GM23338 (cell line): ENCODE measurements around the gene SORBS1. TPM values are rescaled to one million over a fixed set of nuclear protein-coding genes. Genes with fewer than 3 reads are reported as not detected.

ENCODE experiments used
- ATAC-seq: fragments of 200-7000 bp; cut with Tn5 transposase; 3 replicates; pipeline ENCODE4 v1.9.1; 2020
- DNase-seq: peaks from one replicate; pipeline ENCODE4 v3.0.0-alpha.2; 2015; ENCODE audit warnings: low spot score
- H2AFZ ChIP-seq: fragments of 200-600 bp; sonication (generic); 2 replicates; pipeline ENCODE4 v1.8.0; 2016; ENCODE audit warnings: antibody characterized with exemption, mild to moderate bottlenecking, moderate library complexity
- H3F3A ChIP-seq: fragments of 200-600 bp; sonication (generic); replicated peaks from 2 replicates; pipeline ENCODE4 v1.8.0; 2017; ENCODE audit warnings: antibody characterized with exemption, mixed run types, low read depth
- H3K27ac ChIP-seq: fragments of 200-600 bp; sonication (generic); 2 replicates; pipeline ENCODE4 v1.6.1; 2016; ENCODE audit warnings: low read depth
- H3K27me3 ChIP-seq: fragments of 200-600 bp; sonication (generic); 2 replicates; pipeline ENCODE4 v1.8.0; 2016; ENCODE audit warnings: mild to moderate bottlenecking, mixed run types, moderate library complexity; ENCODE audit not compliant: insufficient read depth
- H3K36me3 ChIP-seq: fragments of 200-600 bp; sonication (generic); 2 replicates; pipeline ENCODE4 v1.8.0; 2016; ENCODE audit warnings: mild to moderate bottlenecking; ENCODE audit not compliant: insufficient read depth
- H3K4me1 ChIP-seq: fragments of 200-600 bp; sonication (generic); 2 replicates; pipeline ENCODE4 v1.8.0; 2016; ENCODE audit warnings: mild to moderate bottlenecking, moderate library complexity; ENCODE audit not compliant: insufficient read depth
- H3K4me2 ChIP-seq: fragments of 200-600 bp; sonication (generic); 2 replicates; pipeline ENCODE4 v1.7.1; 2017; ENCODE audit warnings: mixed run types
- H3K4me3 ChIP-seq: fragments of 200-600 bp; sonication (generic); 2 replicates; pipeline ENCODE4 v1.6.1; 2016; ENCODE audit warnings: mixed run types
- H3K79me2 ChIP-seq: fragments of 200-600 bp; sonication (generic); replicated peaks from 2 replicates; pipeline ENCODE4 v1.8.0; 2017; ENCODE audit warnings: mild to moderate bottlenecking; ENCODE audit not compliant: insufficient read depth
- H3K9me2 ChIP-seq: fragments of 200-600 bp; sonication (generic); 2 replicates; pipeline ENCODE4 v1.8.0; 2017; ENCODE audit not compliant: insufficient read depth
- H4K20me1 ChIP-seq: fragments of 200-600 bp; sonication (generic); replicated peaks from 2 replicates; pipeline ENCODE4 v1.8.0; 2017; ENCODE audit warnings: mild to moderate bottlenecking; ENCODE audit not compliant: insufficient read depth
- H3K27ac Mint-ChIP-seq: 2 replicates; pipeline ENCODE4 v1.8.0; 2020; ENCODE audit warnings: inconsistent platforms, mild to moderate bottlenecking, moderate library complexity, mixed read lengths
- H3K27me3 Mint-ChIP-seq: 3 replicates; pipeline ENCODE4 v1.8.0; 2022; ENCODE audit warnings: low read depth, mild to moderate bottlenecking, moderate library complexity, mixed read lengths, inconsistent platforms; ENCODE audit not compliant: insufficient read depth, poor library complexity
- H3K36me3 Mint-ChIP-seq: 3 replicates; pipeline ENCODE4 v1.8.0; 2021; ENCODE audit warnings: low read depth, mild to moderate bottlenecking, inconsistent platforms, moderate library complexity, mixed read lengths
- H3K4me1 Mint-ChIP-seq: 3 replicates; pipeline ENCODE4 v1.8.0; 2020; ENCODE audit warnings: mild to moderate bottlenecking, inconsistent platforms, mixed read lengths
- H3K4me3 Mint-ChIP-seq: 3 replicates; pipeline ENCODE4 v1.8.0; 2021; ENCODE audit warnings: moderate library complexity, mild to moderate bottlenecking, inconsistent platforms, mixed read lengths
- H3K9me3 Mint-ChIP-seq: 3 replicates; pipeline ENCODE4 v1.8.0; 2020; ENCODE audit warnings: moderate library complexity, mild to moderate bottlenecking, inconsistent platforms, mixed read lengths
- EZH2 ChIP-seq: fragments of 200-600 bp; sonication (generic); IDR thresholded peaks from one replicate; pipeline ENCODE4 v1.8.0; 2017; ENCODE audit warnings: antibody characterized with exemption, mild to moderate bottlenecking, low read depth; ENCODE audit not compliant: unreplicated experiment
- EZH2phosphoT487 ChIP-seq: fragments of 200-600 bp; sonication (generic); IDR thresholded peaks from one replicate; pipeline ENCODE4 v1.8.1; 2018; ENCODE audit warnings: antibody characterized with exemption; ENCODE audit not compliant: unreplicated experiment
- JUNB ChIP-seq: IDR thresholded peaks from one replicate; pipeline ENCODE4 v1.6.1; 2016; ENCODE audit warnings: antibody characterized with exemption; ENCODE audit not compliant: unreplicated experiment
- NANOG ChIP-seq: IDR thresholded peaks from 2 replicates; pipeline ENCODE4 v1.6.1; 2016; ENCODE audit warnings: antibody characterized with exemption, borderline replicate concordance
- POLR2AphosphoS5 ChIP-seq: IDR thresholded peaks from 2 replicates; pipeline ENCODE4 v1.6.1; 2016; ENCODE audit warnings: antibody characterized with exemption, low read depth
- ZNF114 ChIP-seq: fragments of 250-450 bp; sonication (Bioruptor Pico); IDR thresholded peaks from 2 replicates; pipeline ENCODE4 v1.5.0; 2020; ENCODE audit warnings: mild to moderate bottlenecking, moderate library complexity
- polyA plus RNA-seq: library from polyadenylated mRNA; unstranded; fragments of >200 nt; fragmentation: Nextera tagmentation; extraction: Ambion mirVana; gene quantifications from 2 replicates; pipeline ENCODE4 v1.2.1, GENCODE V29; 2016
- total RNA-seq: library from RNA; depleted of rRNA; stranded (reverse); fragments of >200 nt; shearing (Covaris generic); gene quantifications from 2 replicates; pipeline ENCODE4 v1.2.3, GENCODE V29; 2014
- TF ChIP-seq, protein P1 (sequence below), 2 experiments: fragments of 200-600 bp in 1 of 2; sonication (generic) in 1 of 2; conservative IDR thresholded peaks; 2 replicates each; pipeline versions ENCODE4 v1.5.1 to v1.6.1; 2016 to 2017; ENCODE audit warnings: antibody characterized with exemption in 2 of 2, low read depth in 2 of 2, mild to moderate bottlenecking in 2 of 2, moderate library complexity in 1 of 2
- TF ChIP-seq, protein P2 (sequence below): fragments of 250-450 bp; sonication (Bioruptor Pico); IDR thresholded peaks from 2 replicates; pipeline ENCODE4 v1.5.0; 2020; ENCODE audit warnings: mild to moderate bottlenecking, moderate library complexity

The SORBS1 gene
- total and polyA plus RNA-seq, 2 experiments from 2014 or later, result 47.7 to 51.5 TPM

DNA sequence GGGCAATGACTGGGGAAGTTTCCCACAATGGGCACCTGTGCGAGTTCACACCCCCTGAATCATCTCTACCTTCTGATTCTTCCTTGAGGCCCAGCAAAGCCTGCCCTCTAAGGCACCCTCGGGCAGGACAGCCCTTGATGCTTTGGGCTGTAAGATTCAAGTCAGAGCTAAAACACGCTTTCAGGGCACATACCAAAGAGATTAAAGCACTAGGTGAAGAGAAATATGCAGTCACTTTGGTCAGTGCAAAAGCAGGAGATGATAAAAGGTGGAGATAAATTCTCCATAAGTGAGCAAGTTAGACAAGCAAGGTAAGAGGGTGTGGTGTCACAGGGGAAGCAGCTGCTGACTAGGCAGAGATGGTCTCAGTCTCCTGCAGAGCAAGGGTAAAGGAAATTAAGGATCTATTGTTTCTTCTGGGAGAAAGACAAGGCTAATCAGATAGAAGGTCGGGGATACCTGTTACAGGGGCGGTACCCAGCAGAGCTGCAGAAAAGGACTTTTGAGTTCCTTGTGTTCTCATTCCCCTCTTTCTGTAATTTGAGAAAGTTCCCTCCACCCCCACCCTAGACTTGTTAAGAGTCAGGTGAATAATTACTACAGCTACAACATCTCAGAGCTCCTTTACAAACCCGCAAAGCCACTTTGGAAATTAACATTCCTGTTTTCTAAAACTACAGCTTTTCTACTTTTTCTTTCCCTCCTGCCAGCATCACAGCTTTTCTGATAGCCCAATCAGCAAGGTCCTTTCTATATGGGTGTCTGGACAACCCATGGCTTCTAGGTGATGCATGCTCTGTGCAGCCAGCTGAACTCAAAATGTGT is 296.7 kb downstream of the SORBS1 start:
- Histone ChIP-seq H3K79me2 (peaks cover 8% of the 10 kb centered on the region; the same call in 1 of the 2 replicates), H2AFZ (no peak overlapping the region), H4K20me1 (no peaks in the 10 kb centered on the region), H3K27ac (peak overlapping the region; percentile 97), H3K9me2 (no peaks in the 10 kb centered on the region), H3K36me3 (peaks cover 14% of the 10 kb centered on the region), H3K4me2 (peak overlapping the region; percentile 24), H3K27me3 (no peaks in the 10 kb centered on the region), H3K4me3 (0 out of 2 replicates have a peak overlapping the region, but pooled peaks have one; percentile 6), H3K4me1 (peaks cover 47% of the 10 kb centered on the region), H3F3A (no peaks in the 10 kb centered on the region)
- Mint-ChIP-seq H3K4me1 (peaks cover 53% of the 10 kb centered on the region), H3K27me3 (peaks cover 9% of the 10 kb centered on the region), H3K4me3 (peak overlapping the region; percentile 43), H3K9me3 (no peaks in the 10 kb centered on the region), H3K36me3 (peaks cover 60% of the 10 kb centered on the region), H3K27ac (peak overlapping the region; percentile 92)
- ATAC-seq (peak; percentile 88), DNase-seq (peak; percentile 91)
- TF ChIP-seq EZH2 (no peak), ZNF114 (CRISPR knock-in tag) (no peak), POLR2AphosphoS5 (no peak), EZH2phosphoT487 (no peak), NANOG (peak; percentile 35; the same call in 1 of the 2 replicates), JUNB (no peak)
- TF ChIP-seq, protein P1, sequence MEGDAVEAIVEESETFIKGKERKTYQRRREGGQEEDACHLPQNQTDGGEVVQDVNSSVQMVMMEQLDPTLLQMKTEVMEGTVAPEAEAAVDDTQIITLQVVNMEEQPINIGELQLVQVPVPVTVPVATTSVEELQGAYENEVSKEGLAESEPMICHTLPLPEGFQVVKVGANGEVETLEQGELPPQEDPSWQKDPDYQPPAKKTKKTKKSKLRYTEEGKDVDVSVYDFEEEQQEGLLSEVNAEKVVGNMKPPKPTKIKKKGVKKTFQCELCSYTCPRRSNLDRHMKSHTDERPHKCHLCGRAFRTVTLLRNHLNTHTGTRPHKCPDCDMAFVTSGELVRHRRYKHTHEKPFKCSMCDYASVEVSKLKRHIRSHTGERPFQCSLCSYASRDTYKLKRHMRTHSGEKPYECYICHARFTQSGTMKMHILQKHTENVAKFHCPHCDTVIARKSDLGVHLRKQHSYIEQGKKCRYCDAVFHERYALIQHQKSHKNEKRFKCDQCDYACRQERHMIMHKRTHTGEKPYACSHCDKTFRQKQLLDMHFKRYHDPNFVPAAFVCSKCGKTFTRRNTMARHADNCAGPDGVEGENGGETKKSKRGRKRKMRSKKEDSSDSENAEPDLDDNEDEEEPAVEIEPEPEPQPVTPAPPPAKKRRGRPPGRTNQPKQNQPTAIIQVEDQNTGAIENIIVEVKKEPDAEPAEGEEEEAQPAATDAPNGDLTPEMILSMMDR (conservative IDR thresholded peaks at IDR 0.05; ENCODE audit: low read depth in 2 of 2), result no peak
- TF ChIP-seq, protein P2, sequence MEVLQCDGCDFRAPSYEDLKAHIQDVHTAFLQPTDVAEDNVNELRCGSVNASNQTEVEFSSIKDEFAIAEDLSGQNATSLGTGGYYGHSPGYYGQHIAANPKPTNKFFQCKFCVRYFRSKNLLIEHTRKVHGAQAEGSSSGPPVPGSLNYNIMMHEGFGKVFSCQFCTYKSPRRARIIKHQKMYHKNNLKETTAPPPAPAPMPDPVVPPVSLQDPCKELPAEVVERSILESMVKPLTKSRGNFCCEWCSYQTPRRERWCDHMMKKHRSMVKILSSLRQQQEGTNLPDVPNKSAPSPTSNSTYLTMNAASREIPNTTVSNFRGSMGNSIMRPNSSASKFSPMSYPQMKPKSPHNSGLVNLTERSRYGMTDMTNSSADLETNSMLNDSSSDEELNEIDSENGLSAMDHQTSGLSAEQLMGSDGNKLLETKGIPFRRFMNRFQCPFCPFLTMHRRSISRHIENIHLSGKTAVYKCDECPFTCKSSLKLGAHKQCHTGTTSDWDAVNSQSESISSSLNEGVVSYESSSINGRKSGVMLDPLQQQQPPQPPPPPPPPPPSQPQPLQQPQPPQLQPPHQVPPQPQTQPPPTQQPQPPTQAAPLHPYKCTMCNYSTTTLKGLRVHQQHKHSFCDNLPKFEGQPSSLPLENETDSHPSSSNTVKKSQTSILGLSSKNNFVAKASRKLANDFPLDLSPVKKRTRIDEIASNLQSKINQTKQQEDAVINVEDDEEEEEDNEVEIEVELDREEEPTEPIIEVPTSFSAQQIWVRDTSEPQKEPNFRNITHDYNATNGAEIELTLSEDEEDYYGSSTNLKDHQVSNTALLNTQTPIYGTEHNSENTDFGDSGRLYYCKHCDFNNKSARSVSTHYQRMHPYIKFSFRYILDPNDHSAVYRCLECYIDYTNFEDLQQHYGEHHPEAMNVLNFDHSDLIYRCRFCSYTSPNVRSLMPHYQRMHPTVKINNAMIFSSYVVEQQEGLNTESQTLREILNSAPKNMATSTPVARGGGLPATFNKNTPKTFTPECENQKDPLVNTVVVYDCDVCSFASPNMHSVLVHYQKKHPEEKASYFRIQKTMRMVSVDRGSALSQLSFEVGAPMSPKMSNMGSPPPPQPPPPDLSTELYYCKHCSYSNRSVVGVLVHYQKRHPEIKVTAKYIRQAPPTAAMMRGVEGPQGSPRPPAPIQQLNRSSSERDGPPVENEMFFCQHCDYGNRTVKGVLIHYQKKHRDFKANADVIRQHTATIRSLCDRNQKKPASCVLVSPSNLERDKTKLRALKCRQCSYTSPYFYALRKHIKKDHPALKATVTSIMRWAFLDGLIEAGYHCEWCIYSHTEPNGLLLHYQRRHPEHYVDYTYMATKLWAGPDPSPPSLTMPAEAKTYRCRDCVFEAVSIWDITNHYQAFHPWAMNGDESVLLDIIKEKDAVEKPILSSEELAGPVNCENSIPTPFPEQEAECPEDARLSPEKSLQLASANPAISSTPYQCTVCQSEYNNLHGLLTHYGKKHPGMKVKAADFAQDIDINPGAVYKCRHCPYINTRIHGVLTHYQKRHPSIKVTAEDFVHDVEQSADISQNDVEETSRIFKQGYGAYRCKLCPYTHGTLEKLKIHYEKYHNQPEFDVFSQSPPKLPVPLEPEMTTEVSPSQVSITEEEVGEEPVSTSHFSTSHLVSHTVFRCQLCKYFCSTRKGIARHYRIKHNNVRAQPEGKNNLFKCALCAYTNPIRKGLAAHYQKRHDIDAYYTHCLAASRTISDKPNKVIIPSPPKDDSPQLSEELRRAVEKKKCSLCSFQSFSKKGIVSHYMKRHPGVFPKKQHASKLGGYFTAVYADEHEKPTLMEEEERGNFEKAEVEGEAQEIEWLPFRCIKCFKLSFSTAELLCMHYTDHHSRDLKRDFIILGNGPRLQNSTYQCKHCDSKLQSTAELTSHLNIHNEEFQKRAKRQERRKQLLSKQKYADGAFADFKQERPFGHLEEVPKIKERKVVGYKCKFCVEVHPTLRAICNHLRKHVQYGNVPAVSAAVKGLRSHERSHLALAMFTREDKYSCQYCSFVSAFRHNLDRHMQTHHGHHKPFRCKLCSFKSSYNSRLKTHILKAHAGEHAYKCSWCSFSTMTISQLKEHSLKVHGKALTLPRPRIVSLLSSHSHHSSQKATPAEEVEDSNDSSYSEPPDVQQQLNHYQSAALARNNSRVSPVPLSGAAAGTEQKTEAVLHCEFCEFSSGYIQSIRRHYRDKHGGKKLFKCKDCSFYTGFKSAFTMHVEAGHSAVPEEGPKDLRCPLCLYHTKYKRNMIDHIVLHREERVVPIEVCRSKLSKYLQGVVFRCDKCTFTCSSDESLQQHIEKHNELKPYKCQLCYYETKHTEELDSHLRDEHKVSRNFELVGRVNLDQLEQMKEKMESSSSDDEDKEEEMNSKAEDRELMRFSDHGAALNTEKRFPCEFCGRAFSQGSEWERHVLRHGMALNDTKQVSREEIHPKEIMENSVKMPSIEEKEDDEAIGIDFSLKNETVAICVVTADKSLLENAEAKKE (CRISPR knock-in tag), result peak; percentile 62; the same call in 1 of the 2 replicates
